Ishikawa (cell line): Measurements from ENCODE around the gene USP40.

ENCODE experiments used
- EGR1 ChIP-seq: IDR thresholded peaks from 2 replicates; pipeline ENCODE4 v1.6.1; 2012
- EP300 ChIP-seq: IDR thresholded peaks from 2 replicates; pipeline ENCODE4 v1.6.1; 2012; ENCODE audit warnings: borderline replicate concordance
- NFIC ChIP-seq: IDR thresholded peaks from 2 replicates; pipeline ENCODE4 v1.6.1; 2012
- TAF1 ChIP-seq: IDR thresholded peaks from 2 replicates; pipeline ENCODE4 v1.6.1; 2012; ENCODE audit warnings: low read depth, mild to moderate bottlenecking
- TCF12 ChIP-seq: IDR thresholded peaks from 2 replicates; pipeline ENCODE4 v1.6.1; 2012; ENCODE audit warnings: low read depth
- TEAD4 ChIP-seq: IDR thresholded peaks from 2 replicates; pipeline ENCODE4 v1.6.1; 2012
- TF ChIP-seq, protein P1 (sequence below): IDR thresholded peaks from 2 replicates; pipeline ENCODE4 v1.6.1; 2012; ENCODE audit warnings: low read depth, mild to moderate bottlenecking

DNA sequence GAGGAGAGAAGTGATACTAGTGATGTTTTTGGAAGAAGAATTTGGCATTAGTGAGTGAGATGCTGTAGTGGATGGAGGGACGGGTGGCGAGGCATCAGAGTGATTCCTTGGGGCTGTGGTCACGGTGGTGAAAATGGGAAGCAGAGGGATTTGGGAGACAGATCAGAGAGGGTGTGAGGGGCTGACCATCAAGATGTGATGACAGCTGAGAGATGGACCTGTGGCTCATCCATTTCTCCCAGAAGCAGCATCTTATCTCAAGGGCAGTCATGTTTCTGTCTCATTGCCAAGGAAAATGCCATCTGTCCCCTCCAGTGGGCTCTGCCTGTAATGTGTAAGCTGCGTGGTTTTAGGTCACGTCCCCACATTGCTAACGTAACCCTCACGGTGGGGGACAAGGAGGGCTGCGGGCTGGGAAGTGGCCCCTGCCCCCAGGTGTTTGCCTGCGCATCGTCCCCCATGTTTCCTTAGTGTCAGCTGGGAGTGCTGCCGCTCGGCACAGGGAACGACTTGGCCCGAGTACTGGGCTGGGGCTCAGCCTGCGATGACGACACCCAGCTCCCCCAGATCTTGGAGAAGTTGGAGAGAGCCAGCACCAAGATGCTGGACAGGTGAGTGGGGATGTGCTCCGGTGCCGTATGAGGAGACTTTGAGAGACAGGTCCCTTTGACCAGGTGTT, 121.3 kb downstream of the USP40 start:
- TF ChIP-seq EGR1: no peak
- TF ChIP-seq, protein P1, sequence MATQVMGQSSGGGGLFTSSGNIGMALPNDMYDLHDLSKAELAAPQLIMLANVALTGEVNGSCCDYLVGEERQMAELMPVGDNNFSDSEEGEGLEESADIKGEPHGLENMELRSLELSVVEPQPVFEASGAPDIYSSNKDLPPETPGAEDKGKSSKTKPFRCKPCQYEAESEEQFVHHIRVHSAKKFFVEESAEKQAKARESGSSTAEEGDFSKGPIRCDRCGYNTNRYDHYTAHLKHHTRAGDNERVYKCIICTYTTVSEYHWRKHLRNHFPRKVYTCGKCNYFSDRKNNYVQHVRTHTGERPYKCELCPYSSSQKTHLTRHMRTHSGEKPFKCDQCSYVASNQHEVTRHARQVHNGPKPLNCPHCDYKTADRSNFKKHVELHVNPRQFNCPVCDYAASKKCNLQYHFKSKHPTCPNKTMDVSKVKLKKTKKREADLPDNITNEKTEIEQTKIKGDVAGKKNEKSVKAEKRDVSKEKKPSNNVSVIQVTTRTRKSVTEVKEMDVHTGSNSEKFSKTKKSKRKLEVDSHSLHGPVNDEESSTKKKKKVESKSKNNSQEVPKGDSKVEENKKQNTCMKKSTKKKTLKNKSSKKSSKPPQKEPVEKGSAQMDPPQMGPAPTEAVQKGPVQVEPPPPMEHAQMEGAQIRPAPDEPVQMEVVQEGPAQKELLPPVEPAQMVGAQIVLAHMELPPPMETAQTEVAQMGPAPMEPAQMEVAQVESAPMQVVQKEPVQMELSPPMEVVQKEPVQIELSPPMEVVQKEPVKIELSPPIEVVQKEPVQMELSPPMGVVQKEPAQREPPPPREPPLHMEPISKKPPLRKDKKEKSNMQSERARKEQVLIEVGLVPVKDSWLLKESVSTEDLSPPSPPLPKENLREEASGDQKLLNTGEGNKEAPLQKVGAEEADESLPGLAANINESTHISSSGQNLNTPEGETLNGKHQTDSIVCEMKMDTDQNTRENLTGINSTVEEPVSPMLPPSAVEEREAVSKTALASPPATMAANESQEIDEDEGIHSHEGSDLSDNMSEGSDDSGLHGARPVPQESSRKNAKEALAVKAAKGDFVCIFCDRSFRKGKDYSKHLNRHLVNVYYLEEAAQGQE: no peak
- no peak for TF ChIP-seq TCF12
- TF ChIP-seq EP300: no peak
- TF ChIP-seq NFIC: no peak
- TF ChIP-seq TEAD4: no peak
- TF ChIP-seq TAF1: no peak
